A549 (cell line): ENCODE data around the gene RPL19. TPM values are rescaled to one million over a fixed set of nuclear protein-coding genes. Genes with fewer than 3 reads are reported as not detected.
"Not testable (repeated sequence)": the region's sequence is repeated elsewhere in the genome, so short reads cannot be mapped to it uniquely, and the experiment has no call there.

Experiments
- ATAC-seq, 2 experiments: fragments of 200-7000 bp in 1 of 2; fragments of >200 bp in 1 of 2; cut with Nextera tagmentation in 1 of 2; cut with Tn5 transposase in 1 of 2; 3 replicates each; pipeline versions ENCODE4 v1.8.0 to v1.9.1; 2018 to 2020; ENCODE audit warnings: mild to moderate bottlenecking in 1 of 2, moderate library complexity in 1 of 2
- CTCF ChIA-PET: fragments of 300-600 bp; sonication (Branson Sonifier 250); formaldehyde crosslinking; extraction: SDS; loops from one replicate; lab custom pipeline; 2021; ENCODE audit warnings: antibody characterized with exemption, inconsistent platforms; lab: Yijun Ruan, JAX
- POLR2A ChIA-PET: fragments of 350-600 bp; formaldehyde crosslinking; extraction: SDS; loops from one replicate; lab custom pipeline; 2021; ENCODE audit warnings: antibody characterized with exemption, inconsistent platforms; lab: Yijun Ruan, JAX
- DNase-seq, 2 experiments: peaks; one replicate each; pipeline versions ENCODE4 v3.0.0 to v3.0.0-alpha.2; 2011 to 2016; ENCODE audit warnings: low read depth in 1 of 2, low spot score in 1 of 2
- FAIRE-seq: peaks from 2 replicates; lab custom pipeline; 2011; peaks lifted over from hg19 to GRCh38; lab: Jason Lieb, UNC
- H3K27ac ChIP-seq, 2 experiments: fragments of >200 bp; sonication (Bioruptor Twin); formaldehyde crosslinking; 3 replicates each; pipeline ENCODE4 v1.5.1; 2016 to 2017
- H3K4me1 ChIP-seq: fragments of >200 bp; sonication (Bioruptor Twin); formaldehyde crosslinking; 3 replicates; pipeline ENCODE4 v1.6.1; 2016
- H3K4me2 ChIP-seq: fragments of >200 bp; sonication (Bioruptor Twin); formaldehyde crosslinking; 3 replicates; pipeline ENCODE4 v1.6.1; 2016
- H3K4me3 ChIP-seq: fragments of >200 bp; sonication (Bioruptor Twin); formaldehyde crosslinking; 3 replicates; pipeline ENCODE4 v1.5.1; 2016
- H3K9me3 ChIP-seq: fragments of >200 bp; sonication (Bioruptor Twin); formaldehyde crosslinking; 3 replicates; pipeline ENCODE4 v1.6.1; 2016
- ATOH8 ChIP-seq: fragments of 250-450 bp; sonication (Bioruptor Pico); IDR thresholded peaks from 2 replicates; pipeline ENCODE4 v1.5.0; 2020; ENCODE audit warnings: low read depth, mild to moderate bottlenecking, moderate library complexity
- CBX2 ChIP-seq: fragments of 200-600 bp; sonication (generic); IDR thresholded peaks from 2 replicates; pipeline ENCODE4 v1.6.1; 2016; ENCODE audit warnings: low read depth, mild to moderate bottlenecking, borderline replicate concordance
- CTCF ChIP-seq: fragments of >200 bp; sonication (Bioruptor Twin); formaldehyde crosslinking; IDR thresholded peaks from 3 replicates; pipeline ENCODE4 v1.5.1; 2016
- FOSB ChIP-seq: fragments of 250-450 bp; sonication (Bioruptor Pico); IDR thresholded peaks from 2 replicates; pipeline ENCODE4 v1.5.0; 2020; ENCODE audit warnings: mild to moderate bottlenecking, moderate library complexity
- FOSL2 ChIP-seq, 2 experiments: fragments of 450-650 bp in 1 of 2; fragments of >200 bp in 1 of 2; sonication (Bioruptor Twin) in 1 of 2; formaldehyde crosslinking; IDR thresholded peaks; 2 replicates each; pipeline versions ENCODE4 v1.5.0 to v1.6.1; 2016 to 2020; ENCODE audit warnings: mild to moderate bottlenecking in 1 of 2, moderate library complexity in 1 of 2
- FOXS1 ChIP-seq: fragments of 250-450 bp; sonication (Bioruptor Pico); IDR thresholded peaks from 2 replicates; pipeline ENCODE4 v1.5.0; 2020; ENCODE audit warnings: mild to moderate bottlenecking, moderate library complexity
- HES2 ChIP-seq: fragments of >200 bp; sonication (Bioruptor Twin); formaldehyde crosslinking; IDR thresholded peaks from 2 replicates; pipeline ENCODE4 v1.6.1; 2016
- HEYL ChIP-seq: fragments of 250-450 bp; sonication (Bioruptor Pico); IDR thresholded peaks from 2 replicates; pipeline ENCODE4 v1.8.0; 2021; ENCODE audit warnings: mild to moderate bottlenecking, moderate library complexity
- HMGXB4 ChIP-seq: fragments of 250-450 bp; sonication (Bioruptor Pico); IDR thresholded peaks from 2 replicates; pipeline ENCODE4 v1.5.0; 2021; ENCODE audit warnings: mild to moderate bottlenecking, moderate library complexity, borderline replicate concordance
- KDM1A ChIP-seq: fragments of 200-600 bp; sonication (generic); IDR thresholded peaks from 2 replicates; pipeline ENCODE4 v1.6.1; 2016; ENCODE audit warnings: low read depth, mild to moderate bottlenecking
- NFE2L2 ChIP-seq: fragments of 150-350 bp; conservative IDR thresholded peaks from 2 replicates; pipeline ENCODE4 v1.6.1; 2014; ENCODE audit warnings: low read length
- PBX3 ChIP-seq: IDR thresholded peaks from 2 replicates; pipeline ENCODE4 v1.6.1; 2012
- RAD21 ChIP-seq, 2 experiments: fragments of >200 bp in 1 of 2; sonication (Bioruptor Twin) in 1 of 2; formaldehyde crosslinking in 1 of 2; IDR thresholded peaks in 1 of 2; conservative IDR thresholded peaks in 1 of 2; 2 replicates in 1 of 2; 3 replicates in 1 of 2; pipeline ENCODE4 v1.6.1; 2012 to 2018; ENCODE audit warnings: inconsistent platforms in 1 of 2
- RNF2 ChIP-seq: fragments of 200-600 bp; sonication (generic); IDR thresholded peaks from 2 replicates; pipeline ENCODE4 v1.6.1; 2016; ENCODE audit warnings: low read depth, mild to moderate bottlenecking, antibody characterized with exemption, moderate library complexity, borderline replicate concordance
- SREBF2 ChIP-seq: fragments of 450-650 bp; IDR thresholded peaks from 2 replicates; pipeline ENCODE4 v1.6.1; 2014; ENCODE audit warnings: mild to moderate bottlenecking, moderate library complexity
- TP53 ChIP-seq: fragments of 250-450 bp; sonication (Bioruptor Pico); IDR thresholded peaks from 2 replicates; pipeline ENCODE4 v1.5.0; 2021; ENCODE audit warnings: mild to moderate bottlenecking, moderate library complexity
- USF2 ChIP-seq: fragments of 450-650 bp; IDR thresholded peaks from 2 replicates; pipeline ENCODE4 v1.6.1; 2014; ENCODE audit warnings: antibody characterized with exemption
- ZSCAN20 ChIP-seq: fragments of 250-450 bp; sonication (Bioruptor Pico); IDR thresholded peaks from 2 replicates; pipeline ENCODE4 v1.8.0; 2022; ENCODE audit warnings: mild to moderate bottlenecking, moderate library complexity
- WGBS: methylation state at CpG from one replicate; pipeline ENCODE4 v1.1.6; 2017; ENCODE audit errors: missing lambda C conversion rate; 5-methylcytosine and 5-hydroxymethylcytosine counted together
- polyA plus RNA-seq, 4 experiments: library from polyadenylated mRNA; depleted of rRNA in 3 of 4; stranded (reverse); fragments of >200 nt; fragmentation: RNase III in 1 of 4; extraction: RNeasy Plus Mini Kit Qiagen cat#74134 plus additional on column Dnase treatment in 1 of 4; gene quantifications; 2 replicates in 3 of 4; 3 replicates in 1 of 4; pipeline ENCODE4 v1.2.3, GENCODE V29; 2011 to 2017

RPL19 gene
- polyA plus RNA-seq, 2 of the 4 experiments (the other 2 are of a cell fraction) = 2,211 to 2,862 TPM

GRCh38 chr17:39244600-39245570 lies 44.8 kb downstream of the RPL19 start (continued):
- no peak for TF ChIP-seq USF2
- TF ChIP-seq ZSCAN20 (CRISPR knock-in tag) = no peak
- TF ChIP-seq NFE2L2 = no peak
- no peak for TF ChIP-seq CBX2
- TF ChIP-seq TP53 (CRISPR knock-in tag) = no peak
- no peak for TF ChIP-seq HMGXB4 (CRISPR knock-in tag)
- no peak for TF ChIP-seq SREBF2
- 0 out of 2 replicates have a peak, but pooled peaks have one; percentile 29 for TF ChIP-seq HEYL (CRISPR knock-in tag)
- no peak for TF ChIP-seq FOSL2 (IDR thresholded peaks at IDR 0.05)
- TF ChIP-seq FOSL2 (CRISPR knock-in tag; IDR thresholded peaks at IDR 0.05) = no peak
- no peak for TF ChIP-seq RNF2
- TF ChIP-seq FOXS1 (CRISPR knock-in tag) = no peak
- no peak for TF ChIP-seq HES2
- TF ChIP-seq RAD21 (conservative IDR thresholded peaks at IDR 0.05 in 1 of 2, IDR thresholded peaks at IDR 0.05 in 1 of 2) = peak; percentile 92 to 99
- no peak; the same call in 1 of the 2 replicates for TF ChIP-seq KDM1A
- no peak for TF ChIP-seq FOSB (CRISPR knock-in tag)

GRCh38 chr17:39246274-39246673 lies 46.2 kb downstream of the RPL19 start:
- ATAC-seq (peak in 1 of 2 experiments; percentile 15; a peak in 2 of 6 replicates), DNase-seq (no peak), FAIRE-seq (no peak)
- WGBS = 64% methylated on average over 3 of the region's 3 CpGs
- CTCF ChIA-PET = interaction anchor here (0.8 to 21.6 kb wide), 10 partner anchors 9 to 580 kb away, joined by 3 to 1140 read pairs (median 32); partner anchors contain the start of genes ARL5C, CACNB1, MED1 and PLXDC1
- TF ChIP-seq CTCF = peak; percentile 9; the same call in 1 of the 3 replicates
- TF ChIP-seq PBX3 = no peak
- TF ChIP-seq ZSCAN20 (CRISPR knock-in tag) = no peak
- no peak for TF ChIP-seq ATOH8 (CRISPR knock-in tag)
- Histone ChIP-seq H3K27ac (no peak overlapping the region), H3K9me3 (no peaks in the 10 kb centered on the region), H3K4me1 (peaks cover 9% of the 10 kb centered on the region; the same call in 1 of the 3 replicates), H3K4me2 (no peak overlapping the region), H3K4me3 (no peak overlapping the region)
- POLR2A ChIA-PET = no interaction called here

- WGBS = 93% methylated on average over 12 of the region's 12 CpGs
- H3K9me3 ChIP-seq, H3K4me1 ChIP-seq, H3K4me3 ChIP-seq, ATAC-seq, DNase-seq, POLR2A ChIA-PET, FAIRE-seq, H3K27ac ChIP-seq, H3K4me2 ChIP-seq: not testable (repeated sequence)
- CTCF ChIA-PET = interaction anchor here (0.7 to 21.6 kb wide), 8 partner anchors 8 to 106 kb away, joined by 3 to 1140 read pairs (median 4); partner anchors contain the start of genes ARL5C, CACNB1, PLXDC1 and RPL19
Measured at GRCh38 chr17:39250076-39250475, 50.0 kb downstream of the RPL19 start.
